ENCODE data around the gene ITGA5.

The ITGA5 gene

DNA sequence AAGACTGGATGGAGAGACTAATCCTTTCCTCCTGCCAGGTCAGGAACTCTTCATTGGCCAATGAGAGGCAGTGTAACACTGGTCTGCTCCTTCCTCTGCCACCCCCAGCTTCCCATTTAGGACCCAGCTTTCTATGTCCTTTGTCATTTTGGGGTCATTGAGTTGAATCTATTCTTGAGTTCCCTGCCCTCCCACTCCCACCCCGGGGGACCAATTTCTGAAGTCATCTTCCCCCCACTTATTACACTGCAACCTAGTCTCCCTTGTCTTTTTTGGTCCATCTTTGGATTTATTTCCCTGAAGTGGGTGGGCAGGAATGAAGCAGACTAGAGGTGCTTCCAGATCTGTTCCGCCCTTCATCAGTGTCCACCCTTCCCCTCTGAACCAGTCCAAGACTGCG lies 7.6 kb upstream of the ITGA5 start:
- Histone ChIP-seq H3K4me2 (ENCODE audit: insufficient read depth, low read length) (no peak overlapping the region), H3K9me3 (ENCODE audit: insufficient read depth, low read length, severe bottlenecking) (no peaks in the 10 kb centered on the region), H3K9ac (ENCODE audit: low read depth, low read length) (no peak overlapping the region), H3K4me3 (ENCODE audit: low read depth in 1 of 2, low read length in 2 of 2) (no peak overlapping the region), H3K4me1 (ENCODE audit: insufficient read depth, low read length) (no peaks in the 10 kb centered on the region), H3K27me3 (ENCODE audit: insufficient read depth, low read length, poor library complexity) (peaks cover 58% of the 10 kb centered on the region), H2AFZ (ENCODE audit: low read depth, low read length) (no peak overlapping the region), H4K20me1 (ENCODE audit: insufficient read depth, low read length) (no peaks in the 10 kb centered on the region), H3K27ac (ENCODE audit: low read length) (no peak overlapping the region), H3K36me3 (ENCODE audit: insufficient read depth, low read length) (no peaks in the 10 kb centered on the region), H3K79me2 (ENCODE audit: insufficient read depth, low read length) (no peaks in the 10 kb centered on the region)
- no peak for ATAC-seq (ENCODE audit: insufficient read depth, low read depth)
- DNase-seq, result no peak
- no peak for TF ChIP-seq EZH2 (IDR thresholded peaks at IDR 0.05; ENCODE audit: borderline replicate concordance, low read depth, low read length, severe bottlenecking)
- TF ChIP-seq, protein P1, sequence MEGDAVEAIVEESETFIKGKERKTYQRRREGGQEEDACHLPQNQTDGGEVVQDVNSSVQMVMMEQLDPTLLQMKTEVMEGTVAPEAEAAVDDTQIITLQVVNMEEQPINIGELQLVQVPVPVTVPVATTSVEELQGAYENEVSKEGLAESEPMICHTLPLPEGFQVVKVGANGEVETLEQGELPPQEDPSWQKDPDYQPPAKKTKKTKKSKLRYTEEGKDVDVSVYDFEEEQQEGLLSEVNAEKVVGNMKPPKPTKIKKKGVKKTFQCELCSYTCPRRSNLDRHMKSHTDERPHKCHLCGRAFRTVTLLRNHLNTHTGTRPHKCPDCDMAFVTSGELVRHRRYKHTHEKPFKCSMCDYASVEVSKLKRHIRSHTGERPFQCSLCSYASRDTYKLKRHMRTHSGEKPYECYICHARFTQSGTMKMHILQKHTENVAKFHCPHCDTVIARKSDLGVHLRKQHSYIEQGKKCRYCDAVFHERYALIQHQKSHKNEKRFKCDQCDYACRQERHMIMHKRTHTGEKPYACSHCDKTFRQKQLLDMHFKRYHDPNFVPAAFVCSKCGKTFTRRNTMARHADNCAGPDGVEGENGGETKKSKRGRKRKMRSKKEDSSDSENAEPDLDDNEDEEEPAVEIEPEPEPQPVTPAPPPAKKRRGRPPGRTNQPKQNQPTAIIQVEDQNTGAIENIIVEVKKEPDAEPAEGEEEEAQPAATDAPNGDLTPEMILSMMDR (IDR thresholded peaks at IDR 0.05; ENCODE audit: borderline replicate concordance, extremely low read depth, low read length, poor library complexity, severe bottlenecking), result no peak

DNA sequence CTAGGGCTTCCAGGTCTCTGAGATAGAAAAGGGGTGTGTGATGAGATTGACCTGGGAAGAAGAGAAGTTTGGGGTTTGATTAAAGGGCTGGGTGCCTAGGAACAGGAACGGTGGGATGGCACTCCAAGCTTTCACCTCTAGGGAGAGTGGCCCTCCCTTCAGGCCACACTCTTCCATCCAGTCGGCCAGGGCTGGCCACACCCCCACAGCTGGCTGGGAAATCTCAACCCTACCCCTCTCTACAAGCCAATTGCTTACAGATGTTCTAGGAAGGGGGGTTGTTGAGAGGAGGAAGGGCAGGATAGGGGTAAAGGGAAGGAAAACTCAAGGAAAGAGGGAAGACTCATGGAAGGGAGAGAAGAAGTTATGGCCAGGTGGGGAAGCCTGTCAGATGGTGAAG lies 6.6 kb upstream of the ITGA5 start:
- no peak overlapping the region for H3K9ac ChIP-seq (ENCODE audit: low read depth, low read length)
- no peak overlapping the region for H3K27ac ChIP-seq (ENCODE audit: low read length)
- no peaks in the 10 kb centered on the region for H3K36me3 ChIP-seq (ENCODE audit: insufficient read depth, low read length)
- H3K4me3 ChIP-seq (ENCODE audit: low read depth in 1 of 2, low read length in 2 of 2), result no peak overlapping the region
- no peak for ATAC-seq (ENCODE audit: insufficient read depth, low read depth)
- TF ChIP-seq, protein P1 (IDR thresholded peaks at IDR 0.05; ENCODE audit: borderline replicate concordance, extremely low read depth, low read length, poor library complexity, severe bottlenecking), result no peak
- no peak for TF ChIP-seq EZH2 (IDR thresholded peaks at IDR 0.05; ENCODE audit: borderline replicate concordance, low read depth, low read length, severe bottlenecking)
- H2AFZ ChIP-seq (ENCODE audit: low read depth, low read length), result no peak overlapping the region
- H3K9me3 ChIP-seq (ENCODE audit: insufficient read depth, low read length, severe bottlenecking), result no peaks in the 10 kb centered on the region
- H3K4me2 ChIP-seq (ENCODE audit: insufficient read depth, low read length), result no peak overlapping the region
- no peak for DNase-seq
- H3K79me2 ChIP-seq (ENCODE audit: insufficient read depth, low read length), result no peaks in the 10 kb centered on the region
- peaks cover 57% of the 10 kb centered on the region for H3K27me3 ChIP-seq (ENCODE audit: insufficient read depth, low read length, poor library complexity)
- peaks cover 2% of the 10 kb centered on the region for H3K4me1 ChIP-seq (ENCODE audit: insufficient read depth, low read length)
- no peaks in the 10 kb centered on the region for H4K20me1 ChIP-seq (ENCODE audit: insufficient read depth, low read length)

DNA sequence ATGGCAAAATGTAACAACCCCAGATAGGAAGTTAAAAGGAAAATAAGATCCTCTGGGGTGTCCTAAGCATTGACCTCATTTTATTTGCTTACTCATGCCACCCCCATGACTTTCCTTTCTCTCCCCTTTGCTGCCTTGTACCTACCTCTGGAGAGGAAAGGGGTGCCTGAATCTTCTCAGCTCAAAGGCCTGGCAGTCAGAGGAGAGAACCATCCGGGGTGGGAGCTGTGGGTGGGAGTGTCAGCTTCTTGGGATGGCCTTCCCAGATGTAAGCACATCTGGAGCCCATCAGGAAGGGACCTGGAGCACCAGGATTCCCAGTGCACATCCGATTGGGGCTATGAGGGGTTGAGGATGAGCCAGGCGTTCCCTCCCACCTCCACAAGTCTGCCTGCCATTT lies 5.2 kb upstream of the ITGA5 start:
- H2AFZ ChIP-seq (ENCODE audit: low read depth, low read length), result no peak overlapping the region
- ATAC-seq (ENCODE audit: insufficient read depth, low read depth) (no peak), DNase-seq (no peak)
- H3K9me3 ChIP-seq (ENCODE audit: insufficient read depth, low read length, severe bottlenecking), result no peaks in the 10 kb centered on the region
- no peaks in the 10 kb centered on the region for H3K36me3 ChIP-seq (ENCODE audit: insufficient read depth, low read length)
- TF ChIP-seq, protein P1 (IDR thresholded peaks at IDR 0.05; ENCODE audit: borderline replicate concordance, extremely low read depth, low read length, poor library complexity, severe bottlenecking), result no peak
- TF ChIP-seq EZH2 (IDR thresholded peaks at IDR 0.05; ENCODE audit: borderline replicate concordance, low read depth, low read length, severe bottlenecking), result no peak
- no peak overlapping the region for H3K4me2 ChIP-seq (ENCODE audit: insufficient read depth, low read length)
- no peaks in the 10 kb centered on the region for H4K20me1 ChIP-seq (ENCODE audit: insufficient read depth, low read length)
- no peak overlapping the region for H3K9ac ChIP-seq (ENCODE audit: low read depth, low read length)
- no peak overlapping the region for H3K27ac ChIP-seq (ENCODE audit: low read length)
- H3K4me3 ChIP-seq (ENCODE audit: low read depth in 1 of 2, low read length in 2 of 2), result no peak overlapping the region
- peaks cover 57% of the 10 kb centered on the region for H3K27me3 ChIP-seq (ENCODE audit: insufficient read depth, low read length, poor library complexity)
- H3K79me2 ChIP-seq (ENCODE audit: insufficient read depth, low read length), result no peaks in the 10 kb centered on the region; the same call in 1 of the 2 replicates
- H3K4me1 ChIP-seq (ENCODE audit: insufficient read depth, low read length), result peaks cover 16% of the 10 kb centered on the region

DNA sequence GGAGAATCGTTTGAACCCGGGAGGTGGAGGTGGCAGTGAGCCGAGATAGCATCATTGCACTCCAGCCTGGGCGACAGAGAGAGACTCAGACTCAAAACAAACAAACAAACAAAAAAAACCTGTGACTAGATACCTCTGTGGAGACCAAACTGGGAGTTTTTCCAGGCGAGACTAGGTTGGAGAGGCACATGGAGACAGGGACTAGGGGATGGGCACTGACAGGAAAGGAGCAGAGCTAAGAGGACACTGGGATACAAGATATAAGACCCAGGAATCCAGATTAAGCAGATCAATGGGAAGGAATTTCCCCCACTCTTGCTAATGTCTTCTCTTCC lies 4.7 kb upstream of the ITGA5 start:
- H3K4me2 ChIP-seq (ENCODE audit: insufficient read depth, low read length), result no peak overlapping the region
- H3K27ac ChIP-seq (ENCODE audit: low read length), result no peak overlapping the region
- H3K79me2 ChIP-seq (ENCODE audit: insufficient read depth, low read length), result peaks cover 4% of the 10 kb centered on the region
- no peaks in the 10 kb centered on the region for H4K20me1 ChIP-seq (ENCODE audit: insufficient read depth, low read length)
- H3K9ac ChIP-seq (ENCODE audit: low read depth, low read length), result no peak overlapping the region
- H3K36me3 ChIP-seq (ENCODE audit: insufficient read depth, low read length), result no peaks in the 10 kb centered on the region
- H3K4me3 ChIP-seq (ENCODE audit: low read depth in 1 of 2, low read length in 2 of 2), result no peak overlapping the region
- TF ChIP-seq, protein P1 (IDR thresholded peaks at IDR 0.05; ENCODE audit: borderline replicate concordance, extremely low read depth, low read length, poor library complexity, severe bottlenecking), result no peak
- TF ChIP-seq EZH2 (IDR thresholded peaks at IDR 0.05; ENCODE audit: borderline replicate concordance, low read depth, low read length, severe bottlenecking), result no peak
- no peaks in the 10 kb centered on the region for H3K9me3 ChIP-seq (ENCODE audit: insufficient read depth, low read length, severe bottlenecking)
- peaks cover 17% of the 10 kb centered on the region for H3K4me1 ChIP-seq (ENCODE audit: insufficient read depth, low read length)
- H2AFZ ChIP-seq (ENCODE audit: low read depth, low read length), result no peak overlapping the region
- ATAC-seq (ENCODE audit: insufficient read depth, low read depth) (no peak), DNase-seq (no peak)
- peaks cover 58% of the 10 kb centered on the region for H3K27me3 ChIP-seq (ENCODE audit: insufficient read depth, low read length, poor library complexity)
